ENCODE results near the gene ACADSB. TPM values are rescaled to one million over a fixed set of nuclear protein-coding genes. Genes with fewer than 3 reads are reported as not detected.

ACADSB gene
- total RNA-seq, 1 donor from 2014 or later, result 22.7 TPM

DNA sequence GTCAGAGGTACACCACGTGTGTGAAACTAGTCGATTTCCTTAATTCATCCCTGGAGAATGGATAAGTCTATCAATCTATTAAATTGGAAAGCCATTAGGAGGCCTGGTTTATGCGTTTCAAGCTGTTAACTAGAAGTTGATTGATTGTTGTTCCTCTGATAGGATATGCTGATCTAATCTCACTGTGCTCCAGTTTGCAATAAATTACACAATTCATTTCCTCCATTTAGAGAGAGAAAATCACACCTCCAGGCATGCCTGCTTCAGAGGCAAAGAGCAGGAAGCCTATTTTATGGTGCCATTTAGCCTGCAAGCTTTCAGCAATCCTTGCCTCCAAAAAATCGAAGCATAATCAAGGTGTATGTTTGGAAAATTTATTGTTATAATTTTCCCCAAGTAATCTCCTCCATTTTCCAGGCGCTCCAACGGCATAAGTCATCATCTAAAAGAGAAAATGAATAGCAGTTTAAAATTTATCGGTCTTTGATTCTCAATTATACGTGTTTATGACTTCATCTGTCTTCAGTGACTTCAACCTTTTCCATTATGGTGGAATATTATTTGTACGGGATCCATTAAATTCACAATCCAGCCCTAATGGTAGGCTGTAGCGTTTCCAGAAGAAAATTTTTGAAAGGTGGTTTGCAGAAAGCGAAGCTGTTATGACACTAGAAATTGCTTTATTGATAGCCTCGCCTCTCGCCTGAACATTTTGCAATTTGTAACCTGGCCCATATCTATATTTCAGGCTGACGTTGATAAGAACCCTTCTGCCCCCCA, 84.0 kb downstream of the ACADSB start:
- Mint-ChIP-seq H3K4me1 (peaks cover 2% of the 10 kb centered on the region), H3K9me3 (no peaks in the 10 kb centered on the region), H3K27me3 (peaks cover 17% of the 10 kb centered on the region), H3K36me3 (ENCODE audit: low read depth) (no peaks in the 10 kb centered on the region), H3K27ac (no peak overlapping the region), H3K4me3 (no peak overlapping the region)
- TF ChIP-seq CTCF (IDR thresholded peaks at IDR 0.05), result no peak
- ChIA-PET CTCF (no interaction called here), POLR2A (no interaction called here)
- ATAC-seq (ENCODE audit: low read depth), result no peak
- intact Hi-C loops (cut with micrococcal nuclease), result no loop called here
- no peak for DNase-seq

DNA sequence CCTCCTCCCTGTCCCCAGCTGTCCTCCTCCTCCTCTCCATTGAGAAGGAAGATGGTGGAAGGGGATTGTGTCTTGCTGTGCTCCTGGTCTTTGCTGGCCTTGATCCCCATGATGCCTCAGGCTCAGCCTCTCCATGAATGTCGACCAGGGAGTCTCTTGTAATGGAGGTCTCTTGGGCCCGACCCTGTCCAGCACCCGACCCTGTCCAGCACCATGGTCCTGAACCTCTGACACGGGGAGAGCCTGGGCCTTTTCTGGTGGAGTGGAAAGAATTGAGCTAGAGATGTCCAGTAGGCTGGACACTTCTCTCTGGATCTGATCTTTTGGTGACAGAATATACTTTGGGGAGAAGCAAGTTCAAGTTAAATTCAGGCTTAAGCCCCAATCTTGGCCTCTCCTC, 84.7 kb downstream of the ACADSB start:
- no peaks in the 10 kb centered on the region for H3K36me3 Mint-ChIP-seq (ENCODE audit: low read depth)
- POLR2A ChIA-PET, result no interaction called here
- no peak for TF ChIP-seq CTCF (IDR thresholded peaks at IDR 0.05)
- H3K27ac Mint-ChIP-seq, result no peak overlapping the region
- ATAC-seq (ENCODE audit: low read depth), result no peak
- peaks cover 2% of the 10 kb centered on the region for H3K4me1 Mint-ChIP-seq
- CTCF ChIA-PET, result no interaction called here
- intact Hi-C loops (cut with micrococcal nuclease), result no loop called here
- H3K9me3 Mint-ChIP-seq, result no peaks in the 10 kb centered on the region
- H3K27me3 Mint-ChIP-seq, result peaks cover 17% of the 10 kb centered on the region
- no peak for DNase-seq
- no peak overlapping the region for H3K4me3 Mint-ChIP-seq

GRCh38 chr10:123096452-123096851, 87.6 kb downstream of the ACADSB start:
- H3K4me1 Mint-ChIP-seq, result no peaks in the 10 kb centered on the region
- H3K27ac Mint-ChIP-seq, result no peak overlapping the region
- ATAC-seq (ENCODE audit: low read depth) (no peak), DNase-seq (no peak)
- no peak overlapping the region for H3K4me3 Mint-ChIP-seq
- ChIA-PET CTCF (no interaction called here), POLR2A (no interaction called here)
- no peaks in the 10 kb centered on the region for H3K36me3 Mint-ChIP-seq (ENCODE audit: low read depth)
- intact Hi-C loops (cut with micrococcal nuclease), result no loop called here
- no peak for TF ChIP-seq CTCF (IDR thresholded peaks at IDR 0.05)
- no peaks in the 10 kb centered on the region for H3K9me3 Mint-ChIP-seq
- peaks cover 17% of the 10 kb centered on the region for H3K27me3 Mint-ChIP-seq

DNA sequence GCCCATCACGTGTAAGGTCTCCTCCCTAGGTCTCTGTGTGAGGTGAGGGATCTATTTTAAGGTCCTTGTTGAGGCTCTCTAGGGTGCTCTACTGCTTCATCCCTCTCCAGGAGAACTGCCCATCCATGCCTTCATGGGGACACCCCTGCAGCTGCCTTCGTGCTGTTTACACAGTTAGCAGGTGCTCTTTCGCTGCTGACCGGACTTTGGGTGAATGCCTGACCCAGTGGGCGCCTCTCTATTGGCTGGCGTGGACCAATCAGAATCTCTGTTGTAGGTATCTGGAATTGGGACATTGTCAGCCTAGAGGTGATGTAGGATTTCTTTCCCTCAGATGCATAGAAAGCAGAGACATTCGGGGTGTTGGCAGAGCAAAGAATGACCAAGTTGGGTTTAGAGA, 88.2 kb downstream of the ACADSB start:
- intact Hi-C loops (cut with micrococcal nuclease), result no loop called here
- DNase-seq (no peak), ATAC-seq (ENCODE audit: low read depth) (no peak)
- POLR2A ChIA-PET, result no interaction called here
- H3K36me3 Mint-ChIP-seq (ENCODE audit: low read depth), result no peaks in the 10 kb centered on the region
- no peak overlapping the region for H3K27ac Mint-ChIP-seq
- CTCF ChIA-PET, result no interaction called here
- no peaks in the 10 kb centered on the region for H3K4me1 Mint-ChIP-seq
- TF ChIP-seq CTCF (IDR thresholded peaks at IDR 0.05), result no peak
- H3K27me3 Mint-ChIP-seq, result peaks cover 17% of the 10 kb centered on the region
- no peak overlapping the region for H3K4me3 Mint-ChIP-seq
- no peaks in the 10 kb centered on the region for H3K9me3 Mint-ChIP-seq

- TF ChIP-seq CTCF (IDR thresholded peaks at IDR 0.05), result no peak
- Mint-ChIP-seq H3K27ac (no peak overlapping the region), H3K36me3 (ENCODE audit: low read depth) (no peaks in the 10 kb centered on the region), H3K4me1 (no peaks in the 10 kb centered on the region), H3K4me3 (no peak overlapping the region), H3K27me3 (peaks cover 5% of the 10 kb centered on the region), H3K9me3 (no peaks in the 10 kb centered on the region)
- POLR2A ChIA-PET, result no interaction called here
- ATAC-seq (ENCODE audit: low read depth) (no peak), DNase-seq (no peak)
- CTCF ChIA-PET, result no interaction called here
- intact Hi-C loops (cut with micrococcal nuclease), result no loop called here
These were observed 91.4 kb downstream of the ACADSB start for GRCh38 chr10:123100030-123100762.

Measured in activated B cell treated with CpG ODN at 0.5 μM for 24 hours (primary cell).